Endothelial cell of umbilical vein (primary cell): ENCODE measurements around the gene SUPV3L1. TPM values are rescaled to one million over a fixed set of nuclear protein-coding genes. Genes with fewer than 3 reads are reported as not detected.
A peak's percentile ranks its signal among the peaks of the same experiment; 100 is the strongest.

ENCODE experiments used
- BruUV-seq: library from RNA; stranded (reverse); fragments of 400-500 nt; replicated peaks from 2 replicates; lab custom pipeline; 2021; lab: Mats Ljungman, UMichigan
- CTCF ChIA-PET: fragments of 300-600, 350-600 bp; sonication (Branson Sonifier 250); formaldehyde crosslinking; loops from one replicate; lab custom pipeline; 2021; ENCODE audit warnings: antibody characterized with exemption, inconsistent platforms; lab: Charles Lee
- POLR2A ChIA-PET: fragments of 300-600, 350-600 bp; sonication (Branson Sonifier 250); formaldehyde crosslinking; loops from one replicate; lab custom pipeline; 2021; ENCODE audit warnings: antibody characterized with exemption, inconsistent platforms; lab: Charles Lee
- DNase-seq: peaks from one replicate; pipeline ENCODE4 v3.0.0-alpha.2; 2011; ENCODE audit warnings: low read depth, low spot score
- FAIRE-seq: peaks from 2 replicates; lab custom pipeline; 2011; peaks lifted over from hg19 to GRCh38; lab: Jason Lieb, UNC
- H2AFZ ChIP-seq: 2 replicates; pipeline ENCODE4 v1.6.0; 2012; ENCODE audit warnings: low read depth, low read length, control low read depth, inconsistent platforms
- H3K27ac ChIP-seq: 2 replicates; pipeline ENCODE4 v1.5.1; 2011; ENCODE audit warnings: low read depth, mild to moderate bottlenecking, control low read depth, low read length, moderate library complexity; ENCODE audit not compliant: insufficient read depth
- H3K27me3 ChIP-seq, 2 experiments: 2 replicates each; pipeline versions ENCODE4 v1.6.0 to v1.6.1; 2011; ENCODE audit warnings: low read length in 2 of 2, mixed read lengths in 1 of 2; ENCODE audit not compliant: control insufficient read depth in 2 of 2, insufficient read depth in 2 of 2
- H3K36me3 ChIP-seq, 2 experiments: 2 replicates in 1 of 2; 3 replicates in 1 of 2; pipeline ENCODE4 v1.5.1; 2011; ENCODE audit warnings: low read length in 2 of 2, mild to moderate bottlenecking in 1 of 2, moderate library complexity in 1 of 2; ENCODE audit not compliant: control insufficient read depth in 2 of 2, insufficient read depth in 2 of 2; ENCODE audit errors: extremely low read depth in 1 of 2
- H3K4me1 ChIP-seq: 3 replicates; pipeline ENCODE4 v1.5.1; 2011; ENCODE audit warnings: mild to moderate bottlenecking, low read length; ENCODE audit not compliant: control insufficient read depth, insufficient read depth; ENCODE audit errors: extremely low read depth
- H3K4me2 ChIP-seq: 2 replicates; pipeline ENCODE4 v1.6.1; 2011; ENCODE audit warnings: low read length, control low read depth, mixed read lengths; ENCODE audit not compliant: insufficient read depth
- H3K4me3 ChIP-seq, 3 experiments: fragments of 200-600 bp in 1 of 3; sonication (generic), shearing (Covaris generic) in 1 of 3; replicated peaks in 1 of 3; 2 replicates each; pipeline ENCODE4 v1.5.1; 2011 to 2016; ENCODE audit warnings: control low read depth in 3 of 3, low read length in 3 of 3, mild to moderate bottlenecking in 2 of 3, inconsistent platforms in 1 of 3, low read depth in 1 of 3, moderate library complexity in 1 of 3; ENCODE audit not compliant: insufficient read depth in 1 of 3
- H3K79me2 ChIP-seq: 2 replicates; pipeline ENCODE4 v1.6.0; 2012; ENCODE audit warnings: low read length, inconsistent platforms; ENCODE audit not compliant: control insufficient read depth, insufficient read depth
- H3K9ac ChIP-seq: replicated peaks from 2 replicates; pipeline ENCODE3; 2011; ENCODE audit warnings: low read length, control low read depth; ENCODE audit not compliant: insufficient read depth; ENCODE audit errors: extremely low read depth
- H3K9me1 ChIP-seq: replicated peaks from 3 replicates; pipeline ENCODE4 v1.6.0; 2011; ENCODE audit warnings: mild to moderate bottlenecking, low read length; ENCODE audit not compliant: control insufficient read depth, insufficient read depth; ENCODE audit errors: extremely low read depth
- H3K9me3 ChIP-seq: replicated peaks from 2 replicates; pipeline ENCODE4 v1.5.1; 2012; ENCODE audit warnings: low read length, inconsistent platforms; ENCODE audit not compliant: control insufficient read depth, insufficient read depth
- H4K20me1 ChIP-seq: replicated peaks from 2 replicates; pipeline ENCODE3; 2011; ENCODE audit warnings: mild to moderate bottlenecking, low read length; ENCODE audit not compliant: control insufficient read depth, insufficient read depth; ENCODE audit errors: extremely low read depth
- EZH2 ChIP-seq: IDR thresholded peaks from 2 replicates; pipeline ENCODE4 v1.6.1; 2012; ENCODE audit warnings: borderline replicate concordance, low read depth, mild to moderate bottlenecking, moderate library complexity, low read length, inconsistent platforms; ENCODE audit not compliant: severe bottlenecking
- FOS ChIP-seq: IDR thresholded peaks from 2 replicates; pipeline ENCODE4 v1.6.1; 2011; ENCODE audit warnings: mild to moderate bottlenecking, low read length, moderate library complexity, borderline replicate concordance; ENCODE audit not compliant: insufficient read depth
- GATA2 ChIP-seq: IDR thresholded peaks from 2 replicates; pipeline ENCODE4 v1.7.0; 2011; ENCODE audit warnings: low read depth, mild to moderate bottlenecking, moderate library complexity, mixed read lengths, low read length; ENCODE audit not compliant: insufficient read length, insufficient read depth
- JUN ChIP-seq: IDR thresholded peaks from 2 replicates; pipeline ENCODE4 v1.6.1; 2011; ENCODE audit warnings: borderline replicate concordance, low read depth; ENCODE audit not compliant: insufficient read length, insufficient read depth
- MYC ChIP-seq: IDR thresholded peaks from one replicate; pipeline ENCODE4 v1.6.1; 2011; ENCODE audit warnings: mild to moderate bottlenecking, low read depth, low read length
- POLR2A ChIP-seq: IDR thresholded peaks from 2 replicates; pipeline ENCODE4 v1.6.1; 2012; ENCODE audit warnings: low read depth, mild to moderate bottlenecking, control low read depth, low read length
- POLR2AphosphoS5 ChIP-seq: IDR thresholded peaks from 2 replicates; pipeline ENCODE4 v1.6.1; 2012; ENCODE audit warnings: low read depth, mild to moderate bottlenecking, control low read depth, low read length, moderate library complexity; ENCODE audit not compliant: insufficient read depth
- dilution Hi-C: fragments of 300-500 bp; cut with MboI; formaldehyde crosslinking; loops from one replicate; pipeline ENCODE4 v1.15.0; 2019; ENCODE audit warnings: low sequenced_read_pairs; ENCODE audit not compliant: extremely low pct_ligation_motif_present
- intact Hi-C: fragments of 100-400 bp; cut with micrococcal nuclease; formaldehyde crosslinking; loops from one replicate; pipeline ENCODE4 v1.10.0; 2022
- polyA plus RNA-seq, 4 experiments: library from polyadenylated mRNA; depleted of rRNA in 3 of 4; stranded (reverse) in 3 of 4; unstranded in 1 of 4; fragments of >200 nt; gene quantifications; 2 replicates each; pipeline versions ENCODE4 v1.2.1 to v1.2.3, GENCODE V29; 2011 to 2012; ENCODE audit warnings: missing spikeins in 1 of 4
- total RNA-seq: library from RNA; stranded (reverse); gene quantifications from 2 replicates; pipeline ENCODE4 v1.2.3, GENCODE V29; 2021
- TF ChIP-seq, protein P1 (sequence below), 2 donors: IDR thresholded peaks; 1 replicate in 1 of 2; 2 replicates in 1 of 2; pipeline ENCODE4 v1.5.1; 2011; ENCODE audit warnings: low read length in 2 of 2, mild to moderate bottlenecking in 2 of 2, moderate library complexity in 2 of 2, control low read depth in 1 of 2, inconsistent platforms in 1 of 2, low read depth in 1 of 2; ENCODE audit not compliant: insufficient read depth in 1 of 2; ENCODE audit errors: extremely low read depth in 1 of 2
- TF ChIP-seq, protein P2 (sequence below): IDR thresholded peaks from 2 replicates; pipeline ENCODE4 v1.6.1; 2011; ENCODE audit not compliant: insufficient read depth, insufficient read length

SUPV3L1 gene
- total and polyA plus RNA-seq, 2 donors (not counting 3 experiments of a cell fraction or from before 2014, with no cell fraction given), result 21.8 to 30.4 TPM

DNA sequence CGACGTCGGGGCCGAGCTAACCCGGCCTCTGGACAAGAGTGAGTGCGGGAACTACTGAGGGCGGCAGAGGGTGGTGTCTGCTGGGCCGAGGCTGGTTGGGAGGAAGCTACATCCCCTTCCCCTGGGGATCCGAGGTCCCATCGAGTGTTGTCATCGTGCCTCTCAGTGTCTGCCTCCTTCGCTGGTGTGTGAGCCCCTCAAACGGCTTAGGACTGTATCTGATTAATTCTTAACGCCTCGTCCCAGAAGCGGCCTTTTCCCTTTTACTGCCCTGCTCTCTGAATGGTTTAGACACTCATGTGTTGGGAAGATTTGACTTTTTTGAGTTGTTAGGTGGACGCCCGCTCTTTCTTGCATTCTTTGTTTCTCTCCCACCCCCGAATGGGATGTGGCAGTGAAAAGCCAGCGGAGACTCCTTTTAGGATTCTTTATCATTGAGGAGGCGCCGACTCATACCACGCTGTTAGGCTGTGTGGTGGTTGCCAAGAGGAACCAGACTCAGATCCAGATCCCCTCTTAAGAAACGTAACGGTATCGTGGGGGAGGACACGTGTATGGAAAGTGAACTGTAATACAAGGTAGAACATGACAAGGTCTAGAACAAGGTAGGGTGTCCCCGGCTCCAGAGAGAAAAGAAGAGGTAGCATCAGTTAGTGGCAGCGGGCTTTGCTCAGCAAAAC, 631 bp downstream of the SUPV3L1 start:
- Histone ChIP-seq H3K9ac (peak overlapping the region; percentile 98), H3K4me2 (peak overlapping the region; percentile 93), H3K27me3 (no peaks in the 10 kb centered on the region), H3K27ac (peak overlapping the region; percentile 94), H4K20me1 (no peaks in the 10 kb centered on the region), H3K9me3 (no peaks in the 10 kb centered on the region), H3K9me1 (no peaks in the 10 kb centered on the region), H3K4me1 (peaks cover 17% of the 10 kb centered on the region), H2AFZ (peak overlapping the region; percentile 49), H3K79me2 (peaks cover 39% of the 10 kb centered on the region), H3K4me3 (peak overlapping the region; percentile 61 to 96 (median 64)), H3K36me3 (peaks cover 0 to 6% of the 10 kb centered on the region in 2 experiments)
- CTCF ChIA-PET, result no interaction called here
- TSS peak; percentile 47 for BruUV-seq
- intact Hi-C loops, result loop anchor here (1.0 to 2.0 kb wide), 2 partner anchors 36 to 56 kb away; partner anchors contain the start of gene VPS26A
- dilution Hi-C loops, result no loop called here
- FAIRE-seq (peak; percentile 55), DNase-seq (no peak)
- POLR2A ChIA-PET, result no interaction called here
- no peak for TF ChIP-seq POLR2A
- no peak for TF ChIP-seq MYC
- TF ChIP-seq GATA2, result no peak
- no peak for TF ChIP-seq FOS
- TF ChIP-seq, protein P1, sequence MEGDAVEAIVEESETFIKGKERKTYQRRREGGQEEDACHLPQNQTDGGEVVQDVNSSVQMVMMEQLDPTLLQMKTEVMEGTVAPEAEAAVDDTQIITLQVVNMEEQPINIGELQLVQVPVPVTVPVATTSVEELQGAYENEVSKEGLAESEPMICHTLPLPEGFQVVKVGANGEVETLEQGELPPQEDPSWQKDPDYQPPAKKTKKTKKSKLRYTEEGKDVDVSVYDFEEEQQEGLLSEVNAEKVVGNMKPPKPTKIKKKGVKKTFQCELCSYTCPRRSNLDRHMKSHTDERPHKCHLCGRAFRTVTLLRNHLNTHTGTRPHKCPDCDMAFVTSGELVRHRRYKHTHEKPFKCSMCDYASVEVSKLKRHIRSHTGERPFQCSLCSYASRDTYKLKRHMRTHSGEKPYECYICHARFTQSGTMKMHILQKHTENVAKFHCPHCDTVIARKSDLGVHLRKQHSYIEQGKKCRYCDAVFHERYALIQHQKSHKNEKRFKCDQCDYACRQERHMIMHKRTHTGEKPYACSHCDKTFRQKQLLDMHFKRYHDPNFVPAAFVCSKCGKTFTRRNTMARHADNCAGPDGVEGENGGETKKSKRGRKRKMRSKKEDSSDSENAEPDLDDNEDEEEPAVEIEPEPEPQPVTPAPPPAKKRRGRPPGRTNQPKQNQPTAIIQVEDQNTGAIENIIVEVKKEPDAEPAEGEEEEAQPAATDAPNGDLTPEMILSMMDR (IDR thresholded peaks at IDR 0.05; ENCODE audit: extremely low read depth in 1 of 2, insufficient read depth in 1 of 2, low read depth in 1 of 2, low read length in 2 of 2), result no peak
- no peak for TF ChIP-seq POLR2AphosphoS5
- TF ChIP-seq, protein P2, sequence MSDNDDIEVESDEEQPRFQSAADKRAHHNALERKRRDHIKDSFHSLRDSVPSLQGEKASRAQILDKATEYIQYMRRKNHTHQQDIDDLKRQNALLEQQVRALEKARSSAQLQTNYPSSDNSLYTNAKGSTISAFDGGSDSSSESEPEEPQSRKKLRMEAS, result no peak
- TF ChIP-seq JUN, result no peak
- no peak for TF ChIP-seq EZH2
